Astrocyte of the spinal cord (primary cell): ENCODE data around the gene PEX5.

ENCODE experiments used
- DNase-seq: peaks from one replicate; pipeline ENCODE4 v3.0.0; 2011; ENCODE audit warnings: low read depth, low spot score
- H3K4me3 ChIP-seq: 2 replicates; pipeline ENCODE4 v1.5.1; 2011; ENCODE audit warnings: low read depth, mild to moderate bottlenecking, low read length, moderate library complexity
- in situ Hi-C: cut with HindIII; loops from 2 replicates; pipeline ENCODE4 v1.10.0; 2017; ENCODE audit warnings: low sequenced_read_pairs
- TF ChIP-seq, protein P1 (sequence below): IDR thresholded peaks from 2 replicates; pipeline ENCODE4 v1.5.1; 2012; ENCODE audit warnings: low read depth, mild to moderate bottlenecking, low read length, inconsistent platforms

PEX5 gene

DNA sequence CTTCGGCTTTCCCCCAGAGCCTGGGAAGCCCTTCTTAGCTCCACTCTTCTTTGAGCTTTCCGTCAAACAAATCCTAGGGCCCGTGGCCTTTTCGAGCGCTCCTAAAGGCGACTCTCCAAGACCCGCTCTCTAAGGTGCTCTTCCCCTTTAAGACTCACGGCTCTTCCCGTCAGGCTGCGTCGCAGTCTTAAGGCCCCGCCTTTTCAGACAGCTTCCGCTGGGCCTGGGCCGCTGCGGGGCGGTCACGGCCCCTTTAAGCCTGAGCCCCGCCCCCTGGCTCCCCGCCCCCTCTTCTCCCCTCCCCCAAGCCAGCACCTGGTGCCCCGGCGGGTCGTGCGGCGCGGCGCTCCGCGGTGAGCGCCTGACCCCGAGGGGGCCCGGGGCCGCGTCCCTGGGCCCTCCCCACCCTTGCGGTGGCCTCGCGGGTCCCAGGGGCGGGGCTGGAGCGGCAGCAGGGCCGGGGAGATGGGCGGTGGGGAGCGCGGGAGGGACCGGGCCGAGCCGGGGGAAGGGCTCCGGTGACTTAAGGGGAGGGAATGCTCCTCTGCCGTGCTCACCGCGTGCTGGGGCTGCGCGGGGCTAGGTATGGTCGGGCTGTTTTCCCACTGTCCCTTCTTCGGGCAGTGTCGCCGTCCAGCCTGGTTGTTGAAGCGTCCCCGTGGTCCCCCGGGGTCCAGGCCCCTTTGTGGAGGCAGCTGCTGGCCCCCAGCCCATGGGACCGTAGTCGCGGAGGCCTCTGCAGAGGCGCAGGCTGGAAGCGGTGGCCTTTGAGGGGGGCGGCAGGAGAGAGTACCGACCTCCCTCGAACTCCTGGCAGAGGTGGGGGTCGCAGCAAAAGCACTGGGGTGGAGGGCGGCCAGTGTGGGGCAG is at the start of gene PEX5:
Gene PEX5 (plus strand): TSS at position 289 of the 870 bp plus-strand sequence. CDS start 692 bp downstream, outside the sequence.
- in situ Hi-C loops = no loop called here
- peak within 1 kb of the TSS; percentile 89 for H3K4me3 ChIP-seq
- TF ChIP-seq, protein P1, sequence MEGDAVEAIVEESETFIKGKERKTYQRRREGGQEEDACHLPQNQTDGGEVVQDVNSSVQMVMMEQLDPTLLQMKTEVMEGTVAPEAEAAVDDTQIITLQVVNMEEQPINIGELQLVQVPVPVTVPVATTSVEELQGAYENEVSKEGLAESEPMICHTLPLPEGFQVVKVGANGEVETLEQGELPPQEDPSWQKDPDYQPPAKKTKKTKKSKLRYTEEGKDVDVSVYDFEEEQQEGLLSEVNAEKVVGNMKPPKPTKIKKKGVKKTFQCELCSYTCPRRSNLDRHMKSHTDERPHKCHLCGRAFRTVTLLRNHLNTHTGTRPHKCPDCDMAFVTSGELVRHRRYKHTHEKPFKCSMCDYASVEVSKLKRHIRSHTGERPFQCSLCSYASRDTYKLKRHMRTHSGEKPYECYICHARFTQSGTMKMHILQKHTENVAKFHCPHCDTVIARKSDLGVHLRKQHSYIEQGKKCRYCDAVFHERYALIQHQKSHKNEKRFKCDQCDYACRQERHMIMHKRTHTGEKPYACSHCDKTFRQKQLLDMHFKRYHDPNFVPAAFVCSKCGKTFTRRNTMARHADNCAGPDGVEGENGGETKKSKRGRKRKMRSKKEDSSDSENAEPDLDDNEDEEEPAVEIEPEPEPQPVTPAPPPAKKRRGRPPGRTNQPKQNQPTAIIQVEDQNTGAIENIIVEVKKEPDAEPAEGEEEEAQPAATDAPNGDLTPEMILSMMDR = no peak
- DNase-seq = peak; percentile 95

DNA sequence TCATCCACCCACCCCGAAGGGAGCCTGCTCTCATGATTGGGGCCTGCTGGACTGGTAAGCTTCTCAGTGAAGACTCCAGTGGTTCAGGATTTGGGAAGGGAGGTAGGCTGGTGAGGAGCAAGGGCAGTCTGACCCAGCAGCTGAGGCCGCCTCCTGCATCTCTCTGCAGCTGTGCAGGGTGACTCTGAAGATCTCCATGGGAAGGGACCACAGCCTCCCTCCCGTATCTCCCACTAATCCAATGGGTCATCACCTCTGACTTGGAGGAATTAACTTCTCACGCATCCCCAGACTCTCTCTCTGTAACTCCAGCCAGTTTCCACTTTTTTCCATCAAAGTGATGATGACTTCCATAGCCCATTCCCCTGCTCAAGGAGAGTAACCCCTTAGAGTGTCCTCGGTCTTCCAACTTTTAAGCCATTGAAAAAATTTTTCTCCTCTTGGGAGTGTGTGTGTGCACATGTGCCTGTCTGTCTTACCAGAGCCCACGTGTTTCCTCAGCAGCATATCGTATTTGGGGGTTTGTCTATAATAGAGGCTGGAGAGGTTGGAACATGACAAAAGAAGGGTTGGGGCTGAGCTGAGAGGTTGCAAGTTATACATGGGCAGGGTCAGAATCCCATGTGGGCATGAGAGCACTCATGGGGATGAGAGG is 48.0 kb upstream of the PEX5 start:
- TF ChIP-seq, protein P1 = no peak
- no peak overlapping the region for H3K4me3 ChIP-seq
- no peak for DNase-seq
- in situ Hi-C loops = no loop called here

- H3K4me3 ChIP-seq = no peak overlapping the region
- in situ Hi-C loops = no loop called here
- no peak for DNase-seq
- TF ChIP-seq, protein P1 = no peak
Observed at GRCh38 chr12:7142056-7142644, 47.3 kb upstream of the PEX5 start.

DNA sequence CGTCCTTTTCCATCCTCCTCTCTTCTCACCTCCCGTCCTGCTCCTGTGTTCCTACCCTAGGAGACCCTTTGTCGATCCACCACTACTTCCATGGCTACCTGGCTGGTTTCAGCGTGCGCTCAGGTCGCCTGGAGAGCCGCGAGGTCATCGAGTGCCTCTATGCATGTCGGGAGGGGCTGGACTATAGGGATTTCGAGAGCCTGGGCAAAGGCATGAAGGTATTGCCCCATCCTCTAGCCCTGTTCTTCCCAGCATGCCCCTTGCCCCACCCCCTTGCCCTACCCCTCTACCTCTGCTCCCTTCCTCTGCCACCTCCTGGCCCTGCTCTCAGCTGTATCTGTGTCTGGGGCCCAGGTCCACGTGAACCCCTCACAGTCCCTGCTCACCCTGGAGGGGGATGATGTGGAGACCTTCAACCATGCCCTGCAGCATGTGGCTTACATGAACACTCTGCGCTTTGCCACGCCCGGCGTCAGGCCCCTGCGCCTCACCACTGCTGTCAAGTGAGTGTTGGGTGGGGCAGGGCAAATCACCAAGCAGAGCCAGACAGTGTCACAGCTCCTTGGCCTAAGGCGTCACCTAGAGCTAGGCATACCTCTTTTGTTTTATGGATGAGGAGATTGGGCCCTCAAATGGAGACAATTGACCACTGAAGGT is 46.5 kb upstream of the PEX5 start:
- DNase-seq = no peak
- TF ChIP-seq, protein P1 = no peak
- no peak overlapping the region for H3K4me3 ChIP-seq
- in situ Hi-C loops = no loop called here

DNA sequence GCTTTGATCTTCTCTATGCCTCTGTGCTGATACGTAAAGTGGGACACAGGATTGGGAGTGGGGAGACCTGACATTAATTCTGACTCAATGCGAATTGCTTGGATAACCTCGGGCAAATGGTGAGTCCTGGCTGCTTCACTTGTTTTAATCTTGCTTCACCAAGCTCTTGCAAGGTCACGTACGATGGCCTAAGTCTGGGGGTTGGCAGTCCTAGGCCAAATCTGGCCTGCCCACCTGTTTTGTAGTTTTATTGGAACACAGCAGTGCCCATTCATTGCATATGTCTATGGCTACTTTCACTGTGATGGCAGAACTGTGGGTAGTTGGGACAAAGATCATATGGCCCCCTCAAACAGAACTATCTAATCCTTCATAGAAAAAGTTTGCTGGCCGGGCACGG is 45.9 kb upstream of the PEX5 start:
- TF ChIP-seq, protein P1 = no peak
- in situ Hi-C loops = no loop called here
- DNase-seq = no peak
- H3K4me3 ChIP-seq = no peak overlapping the region

- DNase-seq = peak; percentile 29
- TF ChIP-seq, protein P1 = peak; percentile 52
Observed at GRCh38 chr12:7144414-7145120, 44.9 kb upstream of the PEX5 start.

More at GRCh38 chr12:7144414-7145120, 44.9 kb upstream of the PEX5 start:
- in situ Hi-C loops = no loop called here
- H3K4me3 ChIP-seq = no peak overlapping the region
